GM10248 (cell line): ENCODE data around the gene PUS3.
"Not testable (repeated sequence)": the region's sequence is repeated elsewhere in the genome, so short reads cannot be mapped to it uniquely, and the experiment has no call there.

Experiments
- CTCF ChIA-PET: fragments of 300-600 bp; sonication (Branson Sonifier 250); formaldehyde crosslinking; extraction: SDS; loops from one replicate; lab custom pipeline; 2021; ENCODE audit warnings: antibody characterized with exemption; lab: Yijun Ruan, JAX
- POLR2A ChIA-PET: fragments of 350-650 bp; sonication (Branson Sonifier 250); formaldehyde crosslinking; extraction: SDS; loops from one replicate; lab custom pipeline; 2020; ENCODE audit warnings: antibody characterized with exemption; lab: Yijun Ruan, JAX
- DNase-seq: peaks from one replicate; pipeline ENCODE4 v3.0.0; 2012; ENCODE audit errors: extremely low spot score
- CTCF ChIP-seq: IDR thresholded peaks from 2 replicates; pipeline ENCODE4 v1.5.1; 2012; ENCODE audit warnings: mild to moderate bottlenecking, low read depth; ENCODE audit errors: extremely low read depth, missing control alignments, control extremely low read depth

The PUS3 gene

GRCh38 chr11:125923012-125923579 is 20.1 kb upstream of the PUS3 start:
- POLR2A ChIA-PET: no interaction called here
- peak; percentile 84 for TF ChIP-seq CTCF
- DNase-seq: peak; percentile 73
- CTCF ChIA-PET: interaction anchor here (1.0 to 5.5 kb wide), 13 partner anchors 9 to 557 kb away, joined by 3 to 69 read pairs (median 4); no protein-coding TSS in a partner anchor

GRCh38 chr11:125922156-125922555 is 19.1 kb upstream of the PUS3 start:
- no peak for DNase-seq
- CTCF ChIA-PET: interaction anchor here (1.2 to 5.5 kb wide), 9 partner anchors 10 to 558 kb away, joined by 3 to 69 read pairs (median 5); partner anchors contain the start of gene PUS3
- POLR2A ChIA-PET: no interaction called here
- TF ChIP-seq CTCF: no peak

- DNase-seq: no peak
- CTCF ChIA-PET: interaction anchor here (1.2 to 5.5 kb wide), 6 partner anchors 11 to 1069 kb away, joined by 3 to 69 read pairs (median 4); partner anchors contain the start of gene PUS3
- POLR2A ChIA-PET: interaction anchor here (0.6 kb wide), 1 partner anchor 366 kb away, joined by 3 read pairs; no protein-coding TSS in a partner anchor
- no peak for TF ChIP-seq CTCF
Measured at GRCh38 chr11:125921042-125921441, 18.0 kb upstream of the PUS3 start.

- CTCF ChIA-PET: interaction anchor here (1.1 to 1.9 kb wide), 3 partner anchors 21 to 276 kb away, joined by 3 to 8 read pairs (median 3); no protein-coding TSS in a partner anchor
- no peak for TF ChIP-seq CTCF
- DNase-seq: no peak
- POLR2A ChIA-PET: no interaction called here
Measured at GRCh38 chr11:125918140-125918840, 15.3 kb upstream of the PUS3 start.

GRCh38 chr11:125916683-125917347 is 13.8 kb upstream of the PUS3 start:
- no peak for TF ChIP-seq CTCF
- CTCF ChIA-PET: interaction anchor here (0.9 to 1.9 kb wide), 5 partner anchors 9 to 281 kb away, joined by 3 to 8 read pairs (median 3); no protein-coding TSS in a partner anchor
- no peak for DNase-seq
- POLR2A ChIA-PET: no interaction called here

GRCh38 chr11:125914601-125915000 is 11.6 kb upstream of the PUS3 start:
- CTCF ChIA-PET: interaction anchor here (1.0 to 2.3 kb wide), 2 partner anchors 8 to 9 kb away, joined by 3 to 8 read pairs; no protein-coding TSS in a partner anchor
- POLR2A ChIA-PET, DNase-seq: not testable (repeated sequence)
